HG02840 (cell line): ENCODE measurements around the gene LRRC8A.
"Not testable (repeated sequence)": the region's sequence is repeated elsewhere in the genome, so short reads cannot be mapped to it uniquely, and the experiment has no call there.

Experiments used
- ATAC-seq: cut with Tn5 transposase; IDR thresholded peaks from one replicate; pipeline ENCODE4 v1.9.1; 2021; ENCODE audit warnings: mild to moderate bottlenecking, moderate library complexity, moderate number of reproducible peaks; ENCODE audit not compliant: unreplicated experiment, low FRiP score

LRRC8A gene

DNA sequence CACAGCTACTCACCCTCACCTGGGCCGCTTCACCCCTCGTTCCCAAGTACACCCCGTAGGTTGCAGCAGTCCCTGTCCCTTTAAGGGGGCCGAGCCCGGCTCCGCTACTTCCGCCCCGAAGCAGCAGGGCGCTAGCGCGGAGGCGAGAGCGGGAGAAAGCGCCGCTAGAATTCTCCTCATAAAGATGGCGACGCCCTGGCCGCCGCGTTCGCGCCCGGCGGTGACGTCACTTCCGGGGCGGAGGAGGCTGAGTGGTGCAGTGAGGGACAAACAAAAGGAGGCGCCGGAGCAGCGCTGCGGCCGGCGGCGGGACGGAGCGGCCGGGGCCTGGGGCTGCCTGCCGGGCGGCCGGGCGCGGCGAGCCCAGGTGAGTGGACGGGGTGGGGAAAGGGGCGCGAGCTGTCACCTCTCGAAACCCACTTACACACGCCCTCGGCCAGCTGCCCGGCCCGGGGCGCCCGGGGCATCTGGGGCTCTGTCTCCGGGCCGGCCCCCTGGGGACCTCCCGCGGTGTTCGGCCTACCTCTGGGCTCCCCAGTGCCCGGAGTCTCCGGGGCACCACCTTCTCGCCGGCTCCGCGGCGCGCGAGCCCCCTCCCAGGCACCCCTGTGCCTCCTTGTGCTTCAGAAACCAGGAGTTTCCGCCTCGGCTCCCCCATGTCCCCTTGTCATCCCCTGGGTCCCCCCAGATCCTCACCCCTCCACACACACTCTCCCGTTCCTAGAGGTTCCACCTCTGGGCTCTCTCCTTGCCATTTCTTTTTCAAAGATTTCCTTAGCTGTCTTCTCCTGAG lies at the start of gene LRRC8A, which contains the start of gene KYAT1:
TSS of gene LRRC8A (plus strand) at position 250 of the 793 bp plus-strand sequence. CDS start 25,032 bp downstream, outside the sequence.
TSS of gene KYAT1 (minus strand) at position 67 of the 793 bp plus-strand sequence. CDS start 36,545 bp downstream, outside the sequence.
- ATAC-seq = peak; percentile 90

DNA sequence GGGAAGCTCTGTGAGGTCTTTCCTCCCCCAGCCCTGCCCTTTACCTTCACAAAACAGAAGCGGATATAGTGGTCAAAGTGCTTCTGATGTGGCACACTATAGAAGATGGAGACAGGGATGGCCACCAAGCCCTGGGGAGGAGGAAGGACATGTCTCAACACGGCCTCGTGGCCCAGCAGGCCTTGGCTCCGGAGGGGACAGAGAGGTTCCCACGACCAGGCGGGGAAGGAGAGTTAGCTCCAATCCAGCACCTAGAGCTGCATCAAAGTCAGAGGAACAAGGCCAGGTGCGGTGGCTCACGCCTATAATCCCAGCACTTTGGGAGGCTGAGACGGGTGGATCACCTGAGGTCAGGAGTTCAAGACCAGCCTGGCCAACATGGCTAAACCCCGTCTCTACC lies 48.2 kb upstream of the LRRC8A start:
- ATAC-seq = no peak

DNA sequence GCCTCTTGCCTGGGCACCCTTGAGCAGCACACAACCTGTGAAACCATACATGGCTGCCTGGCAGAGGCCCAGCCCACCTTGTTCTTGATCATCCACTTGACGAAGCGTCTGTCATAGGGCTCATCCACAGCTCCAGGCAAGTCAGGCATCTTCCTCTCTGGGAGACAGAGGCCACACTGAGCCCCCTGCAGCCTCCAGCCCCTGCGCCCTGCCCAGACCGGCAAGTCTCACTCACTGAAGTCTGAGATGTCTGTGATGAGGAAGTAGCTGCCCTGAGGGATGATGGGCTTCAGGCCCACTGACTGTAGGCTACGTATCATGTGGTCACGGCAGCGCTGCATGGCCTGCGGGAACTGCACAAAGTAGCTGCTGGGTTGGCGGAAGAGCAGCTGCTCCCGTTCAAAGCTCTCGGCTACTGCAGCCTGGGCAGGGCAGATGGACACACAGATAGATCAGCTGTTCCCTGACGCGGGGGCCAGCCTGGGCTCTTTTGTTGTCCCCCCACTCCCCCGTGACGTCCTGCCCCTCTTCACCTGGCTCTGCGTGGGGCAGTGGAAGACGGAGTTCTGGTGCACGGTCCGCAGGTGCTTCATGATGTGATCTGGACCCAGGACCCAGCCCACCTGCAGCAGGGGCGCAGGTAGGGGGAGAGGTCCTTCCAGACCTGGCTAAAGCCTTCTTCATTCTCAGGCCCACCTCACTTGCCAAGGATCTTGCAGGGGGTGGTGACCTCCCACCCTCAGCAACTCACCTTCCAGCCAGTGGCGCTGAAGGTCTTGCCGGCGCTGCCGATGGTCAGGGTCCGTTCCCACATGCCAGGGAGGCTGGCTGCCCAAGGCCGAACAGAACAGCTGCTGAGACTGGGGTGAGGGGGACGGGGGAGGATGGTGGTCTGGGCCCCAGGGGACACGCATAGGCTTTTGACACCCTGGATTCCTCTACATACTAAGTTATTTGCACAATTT lies 46.4 kb upstream of the LRRC8A start:
- no peak for ATAC-seq

DNA sequence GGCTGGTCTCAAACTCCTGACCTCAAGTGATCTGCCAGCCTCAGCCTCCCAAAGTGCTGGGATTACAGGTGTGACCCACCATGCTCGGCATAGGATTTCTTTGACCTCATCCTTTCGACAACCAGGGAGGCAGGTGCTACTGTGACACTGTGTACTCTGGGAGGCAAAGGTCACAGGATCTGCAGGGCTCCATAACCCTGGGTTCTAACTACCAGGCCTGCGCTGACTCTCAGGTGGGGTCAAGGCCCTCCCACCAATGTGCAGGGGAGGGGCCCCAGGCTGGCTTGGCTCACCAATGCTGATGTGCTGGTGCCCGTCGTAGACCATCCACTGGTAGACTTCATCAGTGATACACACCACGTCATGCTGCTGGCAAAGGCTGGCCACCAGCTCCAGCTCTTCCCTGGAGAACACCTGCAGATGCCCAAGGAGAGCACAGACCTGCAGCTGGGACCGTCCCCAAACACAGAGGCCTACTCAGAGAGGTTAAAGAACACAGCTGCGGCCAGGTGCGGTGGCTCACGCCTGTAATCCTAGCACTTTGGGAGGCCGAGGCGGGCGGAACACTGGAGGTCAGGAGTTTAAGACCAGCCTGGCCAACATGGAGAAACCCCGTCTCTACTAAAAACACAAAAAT lies 45.3 kb upstream of the LRRC8A start:
- no peak for ATAC-seq

DNA sequence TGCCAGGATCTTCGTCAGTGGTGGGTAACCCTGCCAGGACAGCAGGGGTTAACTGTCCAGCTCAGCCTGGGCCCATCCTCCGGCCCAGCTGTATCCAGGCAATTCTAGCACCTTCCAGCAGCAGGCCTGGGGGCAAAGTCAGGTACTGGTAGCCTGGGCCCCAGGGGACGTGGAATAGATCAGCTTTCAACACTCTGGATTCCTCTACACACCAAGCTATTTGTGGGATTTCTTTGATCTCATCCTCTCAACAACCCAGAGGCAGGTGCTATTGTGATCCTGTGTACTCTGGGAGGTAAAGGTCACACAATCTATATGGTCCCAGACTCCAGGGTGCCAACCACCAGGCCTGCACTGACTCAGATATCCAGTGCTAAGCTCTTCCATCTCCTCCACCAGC lies 43.6 kb upstream of the LRRC8A start:
- no peak for ATAC-seq

DNA sequence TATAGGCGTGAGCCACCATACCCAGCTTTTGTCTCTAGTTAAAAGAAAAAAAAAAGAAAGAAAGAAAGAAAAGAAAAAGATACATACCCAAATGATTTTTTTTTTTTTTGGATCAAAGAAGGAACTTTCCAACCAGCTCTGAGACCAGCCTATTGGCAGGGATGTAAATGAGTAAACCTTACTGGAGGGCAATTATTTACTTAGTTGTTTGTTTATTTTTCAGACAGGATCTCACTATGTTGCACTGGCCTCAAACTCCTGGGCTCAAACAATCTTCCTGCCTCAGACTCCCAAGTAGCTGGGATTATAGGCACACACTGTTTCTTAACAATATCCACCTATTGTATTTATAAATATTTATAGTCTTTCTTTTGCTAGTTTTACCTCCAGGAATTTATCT lies 41.4 kb upstream of the LRRC8A start:
- ATAC-seq = no peak

DNA sequence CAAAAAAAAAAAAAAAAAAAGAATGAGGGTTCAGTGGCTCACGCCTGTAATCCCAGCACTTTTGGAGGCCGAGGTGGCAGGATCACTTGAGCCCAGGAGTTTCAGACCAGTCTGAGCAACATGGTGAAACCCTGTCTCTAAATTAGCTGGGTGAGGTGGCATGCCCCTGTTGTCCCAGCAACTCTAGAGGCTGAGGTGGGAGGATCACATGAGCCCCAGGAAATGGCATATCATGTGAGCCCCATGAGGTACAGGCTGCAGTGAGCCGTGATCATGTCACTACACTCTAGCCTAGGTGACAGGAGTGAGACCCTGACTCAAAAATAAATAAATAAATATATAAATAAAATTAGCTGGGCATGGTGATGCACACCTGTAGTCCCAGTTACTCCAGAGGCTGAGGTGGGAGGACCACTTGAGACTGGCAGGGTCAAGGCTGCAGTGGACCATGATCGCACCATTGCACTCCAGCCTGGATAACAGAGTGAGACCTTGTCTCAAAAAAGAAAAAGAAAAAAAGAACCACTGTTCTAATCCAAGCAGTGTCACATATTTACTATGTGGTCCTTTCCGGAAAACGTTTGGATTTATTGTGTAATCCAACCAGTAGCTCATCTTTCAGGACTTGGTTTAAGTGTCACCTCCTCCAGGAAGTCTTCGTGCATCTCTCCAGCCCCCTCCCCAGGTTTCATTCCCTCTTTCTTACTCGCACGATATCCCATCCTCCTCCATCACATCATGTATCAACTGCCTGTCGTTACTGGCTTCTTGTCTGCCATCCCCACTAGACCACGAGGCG lies 40.0 kb upstream of the LRRC8A start:
- no peak for ATAC-seq

DNA sequence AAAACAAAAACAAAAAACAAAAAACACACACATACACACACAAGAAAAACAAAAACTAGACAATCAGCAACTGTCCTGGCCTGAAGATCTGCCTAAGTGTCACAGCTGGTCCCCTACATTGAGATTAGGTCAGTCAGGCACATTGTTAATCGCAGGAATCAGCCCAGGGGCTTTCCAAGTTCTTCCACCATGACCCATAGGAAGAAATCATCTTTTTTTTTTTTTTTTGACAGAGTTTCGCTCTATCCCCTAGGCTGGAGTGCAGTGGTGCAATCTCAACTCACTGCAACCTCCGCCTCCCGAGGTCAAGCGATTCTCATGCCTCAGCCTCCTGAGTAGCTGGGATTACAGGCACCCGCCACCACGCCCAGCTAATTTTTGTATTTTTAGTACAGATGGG lies 38.8 kb upstream of the LRRC8A start:
- ATAC-seq = not testable (repeated sequence)

DNA sequence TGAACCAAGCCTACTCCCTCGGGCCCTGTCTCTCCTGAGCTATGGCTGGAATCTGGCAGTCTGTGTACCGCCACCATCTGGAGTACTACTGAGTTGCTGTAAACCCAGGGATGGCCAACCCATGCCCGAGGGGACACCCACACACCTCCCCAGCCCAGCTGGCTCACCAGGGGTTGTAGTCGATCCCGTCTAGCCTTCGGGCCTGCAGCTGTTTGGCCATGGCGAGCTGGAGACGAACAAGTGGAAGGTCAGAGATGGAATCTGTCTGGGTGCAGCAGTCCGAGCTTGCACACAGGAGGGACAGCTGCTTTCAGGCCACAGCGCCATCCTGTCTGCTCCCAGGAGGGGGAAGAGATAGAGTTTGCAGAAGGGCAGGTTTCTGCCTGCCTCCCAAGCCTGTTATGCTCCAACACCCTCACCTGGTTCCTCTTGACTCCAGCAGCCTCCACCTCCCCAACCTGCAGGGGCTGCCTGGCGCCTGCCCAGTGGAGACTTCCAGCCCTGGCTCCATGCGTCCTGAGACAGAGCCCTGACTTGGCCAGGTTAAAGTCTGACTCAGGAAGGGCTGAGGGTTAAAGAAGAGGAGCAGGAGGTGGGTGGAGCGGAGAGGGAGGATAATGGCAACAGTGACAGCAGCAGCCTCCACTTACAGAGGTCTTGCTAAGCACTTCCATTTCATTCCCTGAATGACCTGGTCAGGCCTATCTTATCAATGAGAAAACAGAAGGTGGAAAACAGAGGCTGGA lies 36.6 kb upstream of the LRRC8A start:
- no peak for ATAC-seq

DNA sequence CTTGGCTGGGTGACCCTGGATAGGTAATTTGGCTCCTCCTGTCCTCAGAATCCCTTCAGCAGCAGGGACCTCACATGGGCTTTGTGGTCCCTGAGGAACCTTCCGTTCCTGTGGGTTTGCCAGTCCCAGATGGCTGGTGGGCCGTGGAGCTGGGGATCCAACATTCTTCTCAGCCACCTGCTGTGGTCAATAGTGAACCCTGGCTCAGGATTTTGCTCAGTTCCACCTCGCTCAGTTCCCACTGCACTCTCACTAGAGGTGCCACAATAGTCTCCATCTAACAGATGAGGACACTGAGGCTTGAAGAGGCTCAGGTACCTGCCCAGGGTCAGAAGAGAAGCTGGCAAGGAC lies 35.3 kb upstream of the LRRC8A start:
- no peak for ATAC-seq

DNA sequence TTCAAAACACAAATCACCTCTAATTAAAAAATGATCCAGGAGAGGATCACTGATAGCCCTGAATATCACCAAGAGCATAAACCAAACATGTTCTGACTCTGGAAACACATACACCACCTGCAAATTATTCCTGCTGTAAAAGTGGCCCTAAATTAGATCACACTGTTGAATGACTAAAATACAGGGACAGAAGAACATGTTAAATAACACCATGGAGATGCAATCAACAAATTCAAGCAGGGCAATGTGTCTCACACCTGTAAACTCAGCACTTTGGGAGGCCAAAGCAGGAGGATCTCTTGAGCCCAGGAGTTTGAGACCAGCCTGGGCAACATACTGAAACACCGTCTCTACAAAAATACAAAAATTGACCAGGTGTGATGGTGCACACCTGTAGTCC lies 34.1 kb upstream of the LRRC8A start:
- no peak for ATAC-seq

DNA sequence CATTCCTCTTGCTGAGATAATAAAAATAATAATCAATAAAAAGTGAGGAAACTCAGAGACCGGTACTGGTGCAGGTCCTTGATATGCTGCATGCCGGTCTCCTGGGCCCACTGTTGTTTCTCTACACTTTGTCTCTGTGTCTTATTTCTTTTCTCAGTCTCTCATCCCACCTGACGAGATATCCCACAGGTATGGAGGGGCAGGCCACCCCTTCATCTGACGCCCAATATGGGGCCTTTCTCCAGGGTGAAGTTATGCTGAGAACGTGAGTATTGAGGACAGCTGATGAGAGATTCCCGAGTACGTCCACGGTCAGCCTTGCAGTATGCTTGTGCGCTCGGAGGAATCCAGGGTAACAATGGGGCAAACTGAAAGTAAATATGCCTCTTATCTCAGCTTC lies 30.9 kb upstream of the LRRC8A start:
- ATAC-seq = not testable (repeated sequence)

DNA sequence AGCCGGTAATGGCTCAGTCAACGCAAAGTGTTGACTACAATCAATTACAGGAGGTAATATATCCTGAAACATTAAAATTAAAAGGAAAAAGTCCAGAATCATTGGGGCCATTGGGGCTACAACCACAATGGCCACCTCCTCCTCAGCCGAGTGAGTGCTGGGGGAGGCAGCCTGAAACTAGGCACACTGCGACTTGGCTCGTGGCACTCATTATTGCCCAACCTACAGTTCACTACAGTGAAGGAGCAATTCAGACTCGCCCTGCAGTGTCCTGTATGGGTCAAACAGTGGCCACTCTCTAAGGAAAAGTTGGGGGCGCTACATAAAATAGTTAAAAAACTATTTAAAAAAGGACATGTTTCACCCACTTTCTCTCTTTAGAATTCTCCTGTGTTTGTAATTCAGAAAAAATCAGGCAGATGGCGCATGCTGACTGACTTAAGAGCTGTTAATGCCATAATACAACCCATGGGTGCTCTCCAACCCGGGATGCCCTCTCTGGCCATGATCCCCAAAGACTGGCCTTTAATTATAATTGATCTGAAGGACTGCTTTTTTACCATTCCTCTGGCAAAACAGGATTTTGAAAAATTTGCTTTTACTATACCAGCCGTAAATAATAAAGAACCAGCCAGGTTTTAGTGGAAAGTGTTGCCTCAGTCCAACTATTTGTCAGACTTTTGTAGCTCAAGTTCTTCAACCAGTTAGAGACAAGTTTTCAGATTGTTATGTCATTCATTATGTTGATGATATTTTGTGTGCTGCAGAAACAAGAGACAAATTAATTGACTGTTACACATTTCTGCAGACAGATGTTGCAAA lies 29.9 kb upstream of the LRRC8A start:
- not testable (repeated sequence) for ATAC-seq

DNA sequence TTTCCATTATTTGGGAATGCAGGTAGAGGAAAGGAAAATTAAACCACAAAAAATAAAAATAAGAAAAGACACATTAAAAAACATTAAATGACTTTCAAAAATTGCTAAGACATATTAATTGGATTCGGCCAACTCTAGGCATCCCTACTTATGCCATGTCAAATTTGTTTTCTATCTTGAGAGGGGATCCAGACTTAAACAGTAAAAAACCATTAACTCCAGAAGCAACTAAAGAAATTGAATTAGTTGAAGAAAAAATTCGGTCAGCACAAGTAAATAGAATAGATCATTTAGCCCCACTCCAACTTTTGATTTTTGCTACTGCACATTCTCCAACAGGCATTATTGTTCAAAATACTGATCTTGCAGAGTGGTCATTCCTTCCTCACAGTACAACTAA lies 29.3 kb upstream of the LRRC8A start:
- ATAC-seq = not testable (repeated sequence)

DNA sequence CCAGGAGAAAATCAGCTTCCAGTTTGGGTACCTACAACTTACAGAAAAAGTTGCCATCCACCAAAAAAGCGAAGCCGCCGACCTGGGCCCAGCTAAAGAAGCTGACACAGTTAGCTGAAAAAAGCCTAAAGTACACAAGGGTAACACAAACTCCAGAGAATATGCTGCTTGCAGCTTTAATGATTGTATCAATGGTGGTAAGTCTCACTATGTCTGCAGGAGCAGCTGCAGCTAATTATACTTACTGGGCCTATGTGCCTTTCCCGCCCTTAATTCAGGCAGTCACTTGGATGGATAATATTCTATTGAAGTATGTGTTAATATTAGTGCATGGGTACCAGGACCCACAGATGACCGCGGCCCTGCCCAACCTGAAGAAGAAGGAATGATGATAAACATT lies 27.5 kb upstream of the LRRC8A start:
- not testable (repeated sequence) for ATAC-seq

DNA sequence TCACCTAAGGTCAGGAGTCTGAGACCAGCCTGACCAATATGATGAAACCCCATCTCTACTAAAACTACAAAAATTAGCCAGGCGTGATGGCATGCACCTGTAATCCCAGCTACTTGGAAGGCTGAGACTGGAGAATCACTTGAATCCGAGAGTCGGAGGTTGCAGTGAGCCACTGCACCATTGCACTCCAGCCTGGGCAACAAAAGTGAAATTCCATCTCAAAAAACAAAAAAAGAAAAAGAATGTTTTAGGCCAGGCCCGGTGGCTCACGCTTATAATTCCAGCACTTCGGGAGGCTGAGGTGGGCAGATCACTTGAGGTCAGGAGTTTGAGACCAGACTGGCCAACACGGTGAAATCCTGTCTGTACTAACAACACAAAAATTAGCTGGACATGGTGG lies 23.5 kb upstream of the LRRC8A start:
- ATAC-seq = not testable (repeated sequence)

DNA sequence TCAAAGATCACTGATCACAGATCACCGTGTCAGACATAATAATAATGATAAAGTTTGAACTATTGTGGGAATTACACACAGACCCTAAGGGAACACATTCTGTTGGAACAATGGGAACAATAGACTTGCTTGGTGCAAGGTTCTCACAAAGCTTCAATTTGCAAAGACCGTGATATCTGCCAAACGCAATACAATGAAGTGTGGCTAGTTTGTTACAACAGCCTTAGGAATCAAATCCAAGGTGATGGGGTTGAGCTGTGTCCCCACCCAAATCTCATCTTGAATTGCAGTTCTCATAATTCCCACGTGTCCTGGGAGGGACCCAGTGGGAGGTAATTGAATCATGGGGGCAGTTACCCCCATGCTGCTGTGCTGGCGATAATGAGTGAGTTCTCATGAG lies 21.0 kb upstream of the LRRC8A start:
- no peak for ATAC-seq

DNA sequence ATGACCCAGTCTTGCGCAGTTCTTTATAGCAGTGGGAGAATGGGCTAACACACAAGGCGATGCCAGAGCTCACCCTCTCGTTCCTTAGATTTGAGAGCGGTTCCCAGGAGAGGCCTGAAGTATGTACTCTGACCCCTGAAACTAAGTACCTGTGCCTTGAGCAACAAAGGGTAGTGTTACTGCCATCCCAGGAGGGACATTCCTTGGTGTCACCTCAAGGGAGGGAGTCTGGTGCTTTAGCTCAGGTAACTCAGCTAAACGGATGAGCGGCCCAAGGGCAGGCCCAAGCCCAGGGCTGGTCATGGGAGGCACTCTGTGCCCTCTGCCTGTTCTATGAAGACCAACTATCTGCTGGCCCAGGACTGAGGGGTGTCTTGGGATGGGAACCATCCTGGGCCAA lies 20.4 kb upstream of the LRRC8A start:
- no peak for ATAC-seq
